Middle frontal gyrus (tissue), 1 donor: ENCODE data around the gene ADGRD1.
"Not testable (repeated sequence)": the region's sequence is repeated elsewhere in the genome, so short reads cannot be mapped to it uniquely, and the experiment has no call there.

Source experiments
- DNase-seq: peaks from one replicate; pipeline ENCODE4 v3.0.0-alpha.2; 2015; ENCODE audit warnings: low spot score; ENCODE audit errors: extremely low spot score

The ADGRD1 gene

DNA sequence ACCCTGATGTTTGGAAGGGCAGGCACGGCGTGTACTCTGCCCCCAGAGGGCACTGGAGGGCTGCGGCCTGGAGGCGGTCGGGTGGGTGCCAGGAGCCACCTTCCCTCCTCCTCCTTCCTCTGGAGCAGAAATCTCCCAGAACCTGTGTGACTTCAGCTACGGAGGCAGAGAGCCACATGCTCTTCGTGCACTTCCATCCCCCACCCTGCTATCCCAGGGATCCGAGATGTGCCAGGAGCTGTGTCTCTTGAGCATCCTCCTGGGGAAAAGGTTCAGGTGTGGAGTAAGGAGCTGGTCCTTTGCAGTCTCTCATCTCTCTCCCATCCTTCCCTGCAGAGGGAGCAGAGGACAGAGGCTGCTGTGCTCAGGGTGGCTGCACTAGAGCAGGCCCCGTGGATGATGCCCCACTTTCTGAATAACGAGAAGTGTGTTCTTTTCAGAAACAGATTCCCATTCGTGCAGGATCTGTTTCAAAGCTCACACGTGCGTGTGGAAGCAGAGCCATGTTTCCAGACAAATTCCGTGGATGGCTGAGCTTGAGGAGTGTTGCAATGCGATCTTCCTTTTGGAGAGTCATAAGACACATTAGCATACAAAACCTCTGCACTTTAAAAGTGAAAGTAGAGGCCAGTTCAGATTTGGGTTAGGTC lies 162.9 kb downstream of the ADGRD1 start:
- no peak for DNase-seq

DNA sequence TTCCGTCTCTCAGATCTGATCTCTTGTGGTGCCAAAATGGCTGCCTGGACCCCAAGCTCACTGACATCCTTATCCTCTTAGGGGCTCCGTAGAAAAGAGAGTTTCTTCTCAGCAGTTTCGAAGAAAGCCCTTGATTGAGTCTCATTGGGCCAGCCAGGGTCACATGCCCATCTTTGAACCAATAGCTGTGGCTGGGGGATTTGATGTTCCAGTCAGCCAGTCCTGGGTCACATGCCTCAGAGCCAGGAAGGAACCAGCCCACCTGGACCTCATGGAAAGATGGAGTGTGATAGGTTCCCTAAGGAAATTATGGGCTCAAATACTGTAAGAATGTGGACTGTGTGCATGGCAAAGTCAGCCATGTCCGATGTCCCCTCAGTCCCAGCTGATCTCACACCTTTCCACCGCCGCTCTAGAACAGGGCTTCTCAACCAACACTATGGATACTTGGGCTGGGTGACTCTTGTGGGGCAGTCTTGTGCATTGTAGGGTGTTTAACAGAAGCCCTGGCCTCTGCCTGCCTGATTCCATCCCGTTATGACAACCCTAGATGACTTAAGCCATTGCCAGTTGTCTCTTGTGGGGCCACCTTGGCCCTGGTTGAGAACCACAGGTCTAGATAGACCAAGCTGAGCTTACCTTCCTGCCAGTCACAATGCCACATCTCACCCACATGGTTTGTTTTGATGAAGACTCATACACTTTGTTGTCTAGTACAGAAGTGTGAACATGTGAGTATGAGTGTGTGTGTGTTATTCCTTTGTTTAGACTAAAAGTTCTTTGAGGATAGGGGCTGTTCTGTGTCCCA lies 163.9 kb downstream of the ADGRD1 start:
- DNase-seq = no peak

DNA sequence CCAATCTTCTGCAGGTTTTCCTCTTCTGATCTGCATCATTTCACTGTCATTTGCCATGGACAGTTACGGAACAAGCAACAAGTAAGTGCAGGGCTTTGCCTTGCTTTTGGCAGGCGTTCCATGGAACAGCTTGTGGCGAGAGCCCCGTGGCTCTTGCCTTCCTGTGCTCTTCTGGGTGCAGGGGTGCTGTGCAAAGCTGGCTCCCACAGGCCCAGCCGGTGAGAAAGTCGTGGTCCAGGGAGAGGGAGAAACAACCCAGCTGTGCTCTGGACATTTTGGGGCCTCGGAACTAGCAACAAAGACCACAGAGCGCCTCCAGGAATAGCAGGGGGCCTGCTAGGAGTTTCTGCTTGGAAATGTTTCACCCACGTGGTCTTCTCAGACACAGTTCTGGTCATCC lies 164.7 kb downstream of the ADGRD1 start:
- no peak for DNase-seq

- DNase-seq = not testable (repeated sequence)
Observed at GRCh38 chr12:131119345-131119744, 165.6 kb downstream of the ADGRD1 start.

DNA sequence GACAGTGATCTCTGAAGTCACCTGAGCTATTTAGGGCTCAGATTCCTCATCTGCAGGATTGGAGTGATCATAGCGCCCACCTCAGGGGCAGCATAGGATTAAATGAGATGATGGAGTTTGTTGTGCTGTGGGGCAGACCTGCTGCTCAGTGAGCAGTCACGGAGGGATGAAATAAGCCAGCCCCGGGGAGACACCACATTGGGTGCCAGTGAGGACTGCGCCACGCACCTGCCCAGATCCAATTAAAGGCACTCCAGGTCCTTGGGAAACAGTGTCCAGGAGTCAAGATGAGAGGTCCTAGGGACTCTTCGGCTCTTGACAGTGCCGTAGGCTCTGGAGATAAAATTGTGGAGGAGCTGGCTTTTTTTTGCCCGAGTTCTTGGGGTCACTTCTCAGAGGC lies 166.2 kb downstream of the ADGRD1 start:
- DNase-seq = no peak

- DNase-seq = no peak
Observed at GRCh38 chr12:131120831-131121271, 167.1 kb downstream of the ADGRD1 start.

DNA sequence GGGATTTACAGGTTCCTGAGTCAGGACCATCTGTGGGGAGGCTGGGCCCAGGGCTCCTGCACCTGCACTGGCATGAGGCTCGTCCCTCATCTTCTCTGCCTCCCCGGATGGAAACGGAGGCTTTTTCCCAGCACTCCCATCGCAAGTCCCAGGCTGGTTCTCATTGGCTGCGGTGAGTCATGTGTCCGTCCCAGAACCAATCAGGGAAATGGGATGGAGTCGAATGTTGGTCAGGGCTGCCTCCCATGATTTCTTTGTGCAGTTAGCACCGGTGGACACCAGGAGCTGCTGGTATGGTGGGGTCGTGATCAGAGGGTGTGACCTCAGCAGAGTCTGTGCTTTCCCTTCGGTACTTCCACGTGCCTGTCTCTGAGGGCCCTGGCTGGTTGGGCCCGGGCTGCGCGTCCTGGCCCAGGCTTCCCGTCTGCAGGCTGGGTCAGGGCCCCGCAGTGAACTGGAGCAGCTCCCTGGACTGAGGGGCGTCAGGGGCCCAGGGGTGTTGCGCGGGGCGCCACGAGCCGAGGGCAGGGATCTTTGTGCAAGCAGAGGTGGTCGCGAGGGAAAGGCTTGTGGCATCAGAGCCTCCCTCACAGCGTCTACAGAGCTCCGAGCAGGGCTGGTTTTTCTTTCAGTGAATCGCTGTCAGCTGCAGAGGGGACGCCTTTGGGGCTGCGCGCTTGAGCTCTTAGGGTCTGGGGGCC lies 168.1 kb downstream of the ADGRD1 start:
- no peak for DNase-seq

GRCh38 chr12:131122631-131123030 lies 168.9 kb downstream of the ADGRD1 start:
- no peak for DNase-seq

DNA sequence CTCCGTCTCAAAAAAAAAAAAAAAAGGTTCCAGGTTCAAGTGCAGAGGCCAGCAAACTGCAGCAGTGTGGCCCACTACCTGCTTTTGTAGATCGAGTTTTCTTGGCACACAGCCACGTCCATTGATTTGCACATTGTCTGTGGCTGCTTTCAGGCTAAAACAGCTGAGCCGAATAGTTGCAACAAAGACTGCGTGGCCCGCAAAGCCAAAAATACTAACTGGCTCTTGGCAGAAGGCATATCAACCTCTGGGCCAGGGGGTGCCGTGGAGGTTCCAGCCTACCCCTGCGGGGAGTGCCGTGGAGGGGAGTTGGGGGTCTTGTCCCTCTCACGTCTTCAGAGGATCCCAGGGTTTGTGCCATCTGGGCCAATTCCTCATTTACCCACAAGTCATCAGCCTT lies 170.1 kb downstream of the ADGRD1 start:
- DNase-seq = no peak

DNA sequence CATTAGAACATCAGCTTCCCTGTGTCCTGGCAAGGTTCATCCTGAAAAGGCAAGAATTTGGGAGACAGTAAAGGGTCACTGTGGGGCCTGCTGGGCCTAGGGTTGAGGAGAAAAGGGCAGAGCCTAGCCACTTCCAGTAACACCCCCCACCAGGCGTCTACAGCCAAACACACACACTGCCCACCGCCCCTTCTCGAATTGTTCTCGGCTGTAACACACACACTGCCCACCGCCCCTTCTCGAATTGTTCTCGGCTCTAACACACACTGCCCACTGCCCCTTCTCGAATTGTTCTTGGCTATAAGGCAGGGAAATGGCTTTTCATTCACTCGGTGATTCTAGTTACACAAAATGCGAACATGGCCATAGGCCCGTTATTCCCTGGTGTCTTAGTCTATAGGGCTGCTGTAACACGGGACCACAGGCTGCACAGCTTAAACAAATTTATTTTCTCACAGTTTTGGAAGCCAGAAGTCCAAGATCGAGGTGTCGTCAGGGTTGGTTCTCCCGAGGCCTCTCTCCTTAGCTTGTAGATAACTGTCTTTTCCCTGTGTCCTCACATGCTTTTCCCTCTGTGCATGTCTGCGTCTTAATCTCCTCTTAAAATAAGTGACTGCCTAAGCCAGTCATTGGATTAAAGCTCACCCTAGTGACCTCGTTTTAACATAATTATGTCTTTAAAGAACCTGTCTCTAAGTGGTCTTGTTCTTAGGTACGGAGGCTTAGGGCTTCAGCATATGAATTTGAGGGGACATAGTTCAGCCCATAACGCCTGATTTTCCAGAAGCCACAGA lies 171.0 kb downstream of the ADGRD1 start:
- DNase-seq = no peak

GRCh38 chr12:131126662-131127173 lies 173.0 kb downstream of the ADGRD1 start:
- DNase-seq = no peak

- DNase-seq = no peak
Observed at GRCh38 chr12:131128556-131128955, 174.8 kb downstream of the ADGRD1 start.

GRCh38 chr12:131128966-131129619 lies 175.4 kb downstream of the ADGRD1 start:
- not testable (repeated sequence) for DNase-seq

- DNase-seq = no peak
Observed at GRCh38 chr12:131129839-131130238, 176.1 kb downstream of the ADGRD1 start.

- no peak for DNase-seq
Observed at GRCh38 chr12:131130311-131130911, 176.7 kb downstream of the ADGRD1 start.

DNA sequence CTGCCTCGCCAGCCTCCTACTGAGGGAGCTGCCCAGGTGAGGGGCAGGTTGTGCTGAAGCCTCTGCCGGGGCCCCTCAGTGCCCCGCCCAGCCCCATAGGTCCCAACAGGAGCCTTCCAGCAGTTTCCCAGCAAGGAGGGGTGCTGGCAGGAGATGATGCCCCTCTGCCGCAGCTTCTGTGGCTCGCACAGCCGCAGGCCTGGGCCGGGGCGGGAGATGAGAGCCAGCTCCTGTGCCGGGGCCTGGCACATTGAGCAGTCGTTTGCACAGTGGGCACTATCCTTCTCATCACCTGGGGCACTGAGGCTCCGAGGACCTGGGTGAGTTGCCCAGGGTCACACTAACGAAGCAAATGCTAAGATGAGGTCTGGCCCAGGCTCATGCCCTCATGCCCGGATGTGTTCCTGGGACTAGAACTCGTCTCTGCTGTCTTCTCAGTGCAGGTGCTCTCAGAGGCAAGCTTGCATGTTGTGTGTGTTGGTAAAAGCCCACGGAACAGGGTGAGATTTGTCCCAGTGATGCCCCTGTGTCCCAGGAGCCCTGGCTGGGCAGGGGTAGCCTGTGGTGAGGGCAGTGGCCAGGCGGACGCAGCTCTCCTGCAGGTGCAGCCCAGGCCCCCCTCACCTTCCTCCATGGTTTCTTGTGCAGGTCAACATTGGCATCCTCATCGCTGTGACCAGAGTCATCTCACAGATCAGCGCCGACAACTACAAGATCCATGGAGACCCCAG lies 177.5 kb downstream of the ADGRD1 start:
- no peak for DNase-seq

DNA sequence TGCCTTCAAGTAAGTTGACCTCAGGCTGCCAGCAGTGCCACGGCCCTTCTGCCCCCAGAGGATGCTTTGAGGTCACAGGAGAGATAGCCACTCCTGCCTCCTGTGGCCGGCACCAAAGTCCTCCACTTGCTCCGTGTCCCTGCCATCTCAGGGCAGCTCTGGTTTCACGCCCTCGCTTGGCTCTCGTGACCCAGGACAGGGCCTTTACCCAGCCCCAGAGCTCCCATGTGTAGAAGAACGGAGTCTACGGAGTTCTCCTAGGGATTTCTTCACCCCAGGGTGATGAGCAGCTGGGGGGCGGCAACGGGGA lies 178.1 kb downstream of the ADGRD1 start:
- DNase-seq = no peak

DNA sequence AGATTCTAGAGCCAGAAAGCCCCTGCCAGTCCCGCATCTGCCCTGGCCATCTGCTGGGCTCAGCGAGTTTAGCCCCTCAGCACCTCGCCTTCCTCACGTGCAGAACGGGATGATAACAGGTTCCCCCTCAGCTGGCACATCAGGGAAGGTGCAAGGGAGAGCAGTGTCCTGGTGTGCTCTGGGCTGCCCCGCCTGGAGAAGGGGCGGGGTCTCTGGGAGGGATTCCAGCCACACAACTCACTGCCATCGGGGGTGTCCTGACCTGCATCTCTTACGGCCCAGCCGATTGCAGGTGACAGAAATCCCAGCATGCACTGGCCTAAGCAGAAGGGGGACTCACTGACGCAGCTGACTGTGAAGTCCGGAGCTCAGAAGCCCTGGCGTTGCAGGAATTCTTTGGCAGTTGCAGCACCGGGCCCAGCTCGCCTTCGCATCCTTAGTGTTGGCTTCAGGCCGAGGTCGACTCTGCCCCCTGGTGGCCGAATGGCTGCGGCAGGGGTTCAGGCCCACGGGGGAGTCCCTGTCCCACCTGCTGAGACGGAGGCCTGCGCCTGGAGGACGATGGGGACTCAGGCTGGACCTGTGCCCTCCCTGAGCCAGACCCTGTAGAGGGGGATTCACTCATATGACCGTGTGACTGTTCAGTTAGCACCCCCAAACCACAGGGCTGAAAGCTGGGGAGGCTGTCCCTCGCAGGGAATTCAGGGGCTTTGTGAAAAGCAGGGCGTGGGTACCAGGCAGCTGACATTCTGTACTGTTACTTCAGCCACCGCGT lies 178.6 kb downstream of the ADGRD1 start:
- DNase-seq = no peak
